Activated CD8-positive, alpha-beta T cell treated with anti-CD3 and anti-CD28 coated beads for 36 hours (primary cell): ENCODE measurements around the gene SAMD4B. TPM values are rescaled to one million over a fixed set of nuclear protein-coding genes. Genes with fewer than 3 reads are reported as not detected.
A peak's percentile ranks its signal among the peaks of the same experiment; 100 is the strongest.

ENCODE experiments used
- ATAC-seq: fragments of 200-7000 bp; cut with Tn5 transposase; one replicate; pipeline ENCODE4 v1.10.0; 2021; ENCODE audit warnings: mild to moderate bottlenecking, moderate library complexity
- CTCF ChIA-PET: fragments of 350-600 bp; sonication (Branson Sonifier 250); formaldehyde crosslinking; loops from one replicate; lab custom pipeline; 2021; ENCODE audit warnings: antibody characterized with exemption; lab: Charles Lee
- POLR2A ChIA-PET: fragments of 350-600 bp; sonication (Branson Sonifier 250); formaldehyde crosslinking; loops from one replicate; lab custom pipeline; 2021; ENCODE audit warnings: antibody characterized with exemption; lab: Charles Lee
- DNase-seq: peaks from one replicate; pipeline ENCODE4 v3.0.0-alpha.2; 2020
- H3K27ac Mint-ChIP-seq: one replicate; pipeline ENCODE4 v1.8.0; 2021; ENCODE audit warnings: mild to moderate bottlenecking, mixed read lengths
- H3K27me3 Mint-ChIP-seq: one replicate; pipeline ENCODE4 v1.8.0; 2021; ENCODE audit warnings: mixed read lengths
- H3K36me3 Mint-ChIP-seq: one replicate; pipeline ENCODE4 v1.8.0; 2021; ENCODE audit warnings: low read depth, mixed read lengths
- H3K4me1 Mint-ChIP-seq: one replicate; pipeline ENCODE4 v1.8.0; 2021; ENCODE audit warnings: low read depth, mixed read lengths
- H3K4me3 Mint-ChIP-seq: one replicate; pipeline ENCODE4 v1.8.0; 2021; ENCODE audit warnings: mild to moderate bottlenecking, moderate library complexity, mixed read lengths
- H3K9me3 Mint-ChIP-seq: one replicate; pipeline ENCODE4 v1.8.0; 2021; ENCODE audit warnings: mixed read lengths
- intact Hi-C: fragments of 100-400 bp; cut with micrococcal nuclease; formaldehyde crosslinking; loops from one replicate; pipeline ENCODE4 v1.10.0; 2022
- total RNA-seq, 2 experiments: library from RNA; stranded (reverse); gene quantifications; one replicate each; pipeline ENCODE4 v1.2.3, GENCODE V29; 2021
- TF ChIP-seq, protein P1 (sequence below): fragments of 200-600 bp; IDR thresholded peaks from one replicate; pipeline ENCODE4 v1.8.0; 2022; ENCODE audit warnings: antibody characterized with exemption, mild to moderate bottlenecking

The SAMD4B gene
- total RNA-seq, 2 experiments from 2014 or later, result 35.5 to 37.1 TPM

DNA sequence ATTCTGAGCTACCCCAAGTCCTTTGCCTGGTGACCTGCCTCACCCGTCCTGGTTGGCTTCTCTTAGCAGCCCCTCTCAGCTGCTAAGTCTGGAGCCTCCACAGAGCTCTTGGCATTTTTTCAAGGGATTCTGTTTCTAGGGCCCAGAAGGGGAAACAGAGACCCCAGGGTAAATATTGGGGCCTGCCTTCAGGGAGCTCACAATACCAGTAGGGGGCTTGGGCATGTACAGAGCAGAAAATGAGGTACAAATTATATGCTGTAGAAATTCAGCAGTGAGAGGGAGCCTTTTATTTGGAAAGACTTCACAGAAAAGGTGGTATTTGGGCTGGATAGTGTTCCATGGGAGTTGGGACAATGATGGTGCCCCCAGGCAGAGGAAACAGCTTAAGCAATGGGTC is 3.7 kb downstream of the SAMD4B start:
- Mint-ChIP-seq H3K4me3 (no peak overlapping the region), H3K27ac (no peak overlapping the region), H3K27me3 (no peaks in the 10 kb centered on the region), H3K4me1 (peaks cover 63% of the 10 kb centered on the region), H3K36me3 (peaks cover 14% of the 10 kb centered on the region), H3K9me3 (no peaks in the 10 kb centered on the region)
- ATAC-seq (no peak), DNase-seq (no peak)
- POLR2A ChIA-PET, result interaction anchor here (1.1 to 1.9 kb wide), 3 partner anchors 45 to 90 kb away, joined by 3 to 6 read pairs (median 5); partner anchors contain the start of genes MED29, PAF1 and RPS16
- TF ChIP-seq, protein P1, sequence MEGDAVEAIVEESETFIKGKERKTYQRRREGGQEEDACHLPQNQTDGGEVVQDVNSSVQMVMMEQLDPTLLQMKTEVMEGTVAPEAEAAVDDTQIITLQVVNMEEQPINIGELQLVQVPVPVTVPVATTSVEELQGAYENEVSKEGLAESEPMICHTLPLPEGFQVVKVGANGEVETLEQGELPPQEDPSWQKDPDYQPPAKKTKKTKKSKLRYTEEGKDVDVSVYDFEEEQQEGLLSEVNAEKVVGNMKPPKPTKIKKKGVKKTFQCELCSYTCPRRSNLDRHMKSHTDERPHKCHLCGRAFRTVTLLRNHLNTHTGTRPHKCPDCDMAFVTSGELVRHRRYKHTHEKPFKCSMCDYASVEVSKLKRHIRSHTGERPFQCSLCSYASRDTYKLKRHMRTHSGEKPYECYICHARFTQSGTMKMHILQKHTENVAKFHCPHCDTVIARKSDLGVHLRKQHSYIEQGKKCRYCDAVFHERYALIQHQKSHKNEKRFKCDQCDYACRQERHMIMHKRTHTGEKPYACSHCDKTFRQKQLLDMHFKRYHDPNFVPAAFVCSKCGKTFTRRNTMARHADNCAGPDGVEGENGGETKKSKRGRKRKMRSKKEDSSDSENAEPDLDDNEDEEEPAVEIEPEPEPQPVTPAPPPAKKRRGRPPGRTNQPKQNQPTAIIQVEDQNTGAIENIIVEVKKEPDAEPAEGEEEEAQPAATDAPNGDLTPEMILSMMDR, result no peak
- intact Hi-C loops, result no loop called here
- CTCF ChIA-PET, result interaction anchor here (0.8 to 1.9 kb wide), 4 partner anchors 8 to 52 kb away, joined by 3 to 5 read pairs (median 4); partner anchors contain the start of gene GMFG

DNA sequence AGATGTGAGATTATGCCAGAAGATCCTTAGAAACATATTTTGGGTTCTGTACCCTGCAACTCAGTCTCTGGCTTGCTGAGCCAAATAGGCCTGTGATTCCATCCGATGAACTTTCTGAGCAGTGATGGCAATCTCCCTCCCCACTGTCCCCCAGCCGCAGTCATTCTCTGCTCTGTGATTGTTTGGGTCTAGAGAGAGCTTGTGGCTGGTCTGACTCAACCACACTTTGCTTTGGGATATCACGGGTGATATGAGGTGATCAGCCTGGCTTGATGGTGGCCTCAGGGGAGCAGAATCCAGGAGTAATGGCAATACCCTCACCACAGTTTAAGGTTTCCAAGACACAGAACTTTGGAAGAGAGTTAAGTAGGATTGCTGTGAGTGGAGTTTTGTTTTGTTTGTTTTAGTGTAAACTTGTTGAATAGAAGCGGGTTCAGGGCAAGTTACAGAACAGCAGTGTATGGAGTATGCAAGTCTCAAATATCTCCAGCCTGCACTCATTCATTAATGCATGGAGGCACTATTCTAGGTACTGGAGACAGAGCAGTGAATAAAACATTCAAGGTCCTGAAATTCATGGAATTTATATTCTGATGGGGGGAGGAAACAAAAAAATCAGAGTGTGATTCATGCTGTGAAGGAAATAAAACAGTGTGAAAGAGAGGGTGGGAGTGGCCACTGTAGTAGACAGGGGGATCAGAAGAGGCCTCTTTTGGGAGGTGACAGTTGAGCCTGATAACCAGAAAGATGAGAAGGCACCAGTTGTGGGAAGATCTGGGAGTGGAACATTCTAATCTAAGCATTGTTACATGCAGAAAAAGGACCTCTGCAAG is 5.3 kb downstream of the SAMD4B start:
- TF ChIP-seq, protein P1, result no peak
- no peaks in the 10 kb centered on the region for H3K27me3 Mint-ChIP-seq
- ATAC-seq, result peak; percentile 34

DNA sequence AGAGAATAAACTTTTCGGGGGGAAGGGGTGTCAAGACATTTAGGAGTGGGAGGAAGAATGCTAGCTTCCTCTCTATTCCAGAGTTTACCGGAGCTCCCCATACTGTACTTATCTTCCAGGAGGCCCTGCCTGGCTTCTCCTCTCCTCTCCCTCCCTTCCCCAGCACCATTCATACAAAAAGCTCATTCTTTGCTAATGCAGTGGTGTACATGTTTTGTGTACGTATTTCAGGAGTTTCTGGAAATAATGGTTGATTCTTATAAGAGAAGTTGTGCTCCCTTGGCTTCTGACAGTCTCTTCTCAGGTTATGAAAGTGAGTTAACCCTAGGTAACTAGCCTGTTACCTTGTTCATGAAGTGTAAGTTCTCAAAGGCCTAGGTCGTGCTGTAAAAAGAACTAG is 7.1 kb downstream of the SAMD4B start:
- no peak for ATAC-seq
- CTCF ChIA-PET, result interaction anchor here (1.4 to 3.1 kb wide), 5 partner anchors 8 to 184 kb away, joined by 4 to 15 read pairs (median 5); partner anchors contain the start of genes MED29, PAF1, PLEKHG2 and SAMD4B

More for the DNA sequence above, 5.3 kb downstream of the SAMD4B start:
- Mint-ChIP-seq H3K4me3 (no peak overlapping the region), H3K36me3 (peaks cover 24% of the 10 kb centered on the region), H3K27ac (peak overlapping the region; percentile 59), H3K4me1 (peaks cover 76% of the 10 kb centered on the region), H3K9me3 (no peaks in the 10 kb centered on the region)
- intact Hi-C loops, result no loop called here
- no peak for DNase-seq
- CTCF ChIA-PET, result interaction anchor here (0.7 to 1.2 kb wide), 2 partner anchors 88 to 236 kb away, joined by 3 read pairs; partner anchors contain the start of gene RPS16
- POLR2A ChIA-PET, result interaction anchor here (1.9 kb wide), 1 partner anchor 54 kb away, joined by 6 read pairs; no protein-coding TSS in a partner anchor

DNA sequence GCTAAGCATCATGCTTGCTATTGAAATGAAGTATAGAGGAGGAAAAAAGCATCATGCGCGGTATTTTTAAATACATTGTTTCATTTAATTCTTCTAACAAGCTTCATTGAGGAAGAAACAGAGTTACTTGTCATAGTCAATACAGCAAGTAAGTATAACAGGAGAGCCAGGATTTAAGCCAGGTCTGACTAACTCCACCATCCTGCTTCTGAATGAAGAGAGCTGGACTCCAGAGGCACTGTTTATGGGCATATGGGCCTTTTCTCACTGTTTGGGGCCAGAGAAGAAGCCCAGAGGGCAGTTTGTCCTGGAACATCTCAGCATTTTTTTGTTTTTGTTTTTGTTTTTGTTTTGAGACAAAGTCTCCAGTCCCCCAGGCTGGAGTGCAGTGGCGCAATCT is 7.9 kb downstream of the SAMD4B start:
- CTCF ChIA-PET, result interaction anchor here (0.9 to 3.1 kb wide), 6 partner anchors 8 to 183 kb away, joined by 4 to 15 read pairs (median 4); partner anchors contain the start of genes MED29, PAF1, PLEKHG2 and SAMD4B
- DNase-seq (no peak), ATAC-seq (no peak)
- Mint-ChIP-seq H3K36me3 (peaks cover 28% of the 10 kb centered on the region), H3K9me3 (no peaks in the 10 kb centered on the region), H3K4me3 (no peak overlapping the region), H3K4me1 (peaks cover 53% of the 10 kb centered on the region), H3K27me3 (no peaks in the 10 kb centered on the region), H3K27ac (no peak overlapping the region)
- TF ChIP-seq, protein P1, result no peak
- intact Hi-C loops, result loop anchor here (2.0 kb wide), 1 partner anchor 41 kb away; the partner anchor contains the start of genes MED29 and PAF1
- POLR2A ChIA-PET, result interaction anchor here (0.6 to 1.6 kb wide), 3 partner anchors 8 to 56 kb away, joined by 3 to 5 read pairs (median 3); partner anchors contain the start of genes MED29, PAF1, SAMD4B and ZFP36

More for the DNA sequence above, 7.1 kb downstream of the SAMD4B start:
- intact Hi-C loops, result no loop called here
- Mint-ChIP-seq H3K4me1 (peaks cover 61% of the 10 kb centered on the region), H3K27me3 (no peaks in the 10 kb centered on the region), H3K9me3 (no peaks in the 10 kb centered on the region), H3K27ac (no peak overlapping the region), H3K4me3 (no peak overlapping the region), H3K36me3 (peaks cover 26% of the 10 kb centered on the region)
- TF ChIP-seq, protein P1, result no peak
- POLR2A ChIA-PET, result interaction anchor here (1.5 kb wide), 2 partner anchors 41 to 86 kb away, joined by 3 to 5 read pairs; partner anchors contain the start of genes MED29, PAF1 and RPS16
- no peak for DNase-seq
